HCT116 (cell line): ENCODE data around the gene HDAC10. TPM values are rescaled to one million over a fixed set of nuclear protein-coding genes. Genes with fewer than 3 reads are reported as not detected.

ENCODE experiments used
- ATAC-seq: fragments of 200-7000 bp; cut with Tn5 transposase; 2 replicates; pipeline ENCODE4 v1.9.1; 2020; ENCODE audit warnings: mild to moderate bottlenecking, moderate library complexity
- BruUV-seq: library from RNA; stranded (reverse); fragments of 400-500 nt; replicated peaks from 2 replicates; lab custom pipeline; 2021; lab: Mats Ljungman, UMichigan
- CTCF ChIA-PET: fragments of 300-600 bp; sonication (Branson Sonifier 250); formaldehyde crosslinking; loops from one replicate; lab custom pipeline; 2021; ENCODE audit warnings: antibody characterized with exemption; lab: Charles Lee
- POLR2A ChIA-PET: fragments of 300-600, 350-600 bp; sonication (Branson Sonifier 250); formaldehyde crosslinking; loops from one replicate; lab custom pipeline; 2021; ENCODE audit warnings: antibody characterized with exemption; lab: Charles Lee
- RAD21 ChIA-PET, 2 experiments: fragments of 300-600 bp; sonication (Branson Sonifier 250); formaldehyde crosslinking; loops; one replicate each; lab custom pipeline; 2023; ENCODE audit warnings: low total read pairs in 2 of 2; ENCODE audit not compliant: uncharacterized antibody in 2 of 2, unreplicated experiment in 2 of 2, low non-redundant PET in 1 of 2; lab: Charles Lee
- DNase-seq: peaks from one replicate; pipeline ENCODE4 v3.0.0-alpha.2; 2010; ENCODE audit warnings: low read depth, low spot score
- H2AFZ ChIP-seq: fragments of 200-600 bp; shearing (Covaris generic), sonication (generic); 2 replicates; pipeline ENCODE4 v1.6.1; 2017; ENCODE audit warnings: low read depth, mixed run types, mixed read lengths, antibody characterized with exemption, low read length; ENCODE audit not compliant: poor library complexity, severe bottlenecking
- H3K27ac ChIP-seq: 2 replicates; pipeline ENCODE4 v1.5.1; 2012; ENCODE audit warnings: low read depth, low read length
- H3K27me3 ChIP-seq: fragments of 200-600 bp; sonication (generic); 2 replicates; pipeline ENCODE4 v1.6.1; 2016; ENCODE audit warnings: mixed run types, low read length, mixed read lengths; ENCODE audit not compliant: insufficient read depth
- H3K36me3 ChIP-seq, 2 experiments: fragments of 200-500 bp in 1 of 2; fragments of 200-600 bp in 1 of 2; sonication (Bioruptor generic) in 1 of 2; sonication (generic) in 1 of 2; 2 replicates each; pipeline versions ENCODE4 v1.5.1 to v1.6.1; 2014 to 2016; ENCODE audit warnings: low read length in 2 of 2, inconsistent platforms in 1 of 2, mixed read lengths in 1 of 2, mixed run types in 1 of 2; ENCODE audit not compliant: insufficient read depth in 2 of 2, control insufficient read depth in 1 of 2
- H3K4me1 ChIP-seq, 2 experiments: fragments of 200-600 bp in 1 of 2; sonication (generic) in 1 of 2; 2 replicates each; pipeline versions ENCODE4 v1.5.1 to v1.6.1; 2012 to 2017; ENCODE audit warnings: low read length in 2 of 2, inconsistent platforms in 1 of 2, mild to moderate bottlenecking in 1 of 2, mixed read lengths in 1 of 2, mixed run types in 1 of 2, moderate library complexity in 1 of 2; ENCODE audit not compliant: insufficient read depth in 2 of 2, control insufficient read depth in 1 of 2
- H3K4me2 ChIP-seq: fragments of 200-600 bp; sonication (generic); 2 replicates; pipeline ENCODE4 v1.6.1; 2017; ENCODE audit warnings: mixed run types, low read length, mixed read lengths
- H3K4me3 ChIP-seq, 2 experiments: fragments of 200-600 bp in 1 of 2; sonication (generic) in 1 of 2; replicated peaks in 1 of 2; 2 replicates each; pipeline ENCODE4 v1.5.1; 2011 to 2016; ENCODE audit warnings: low read length in 2 of 2, control low read depth in 1 of 2, low read depth in 1 of 2, mild to moderate bottlenecking in 1 of 2, mixed read lengths in 1 of 2, mixed run types in 1 of 2
- H3K79me2 ChIP-seq: fragments of 200-600 bp; sonication (generic); 2 replicates; pipeline ENCODE4 v1.6.1; 2017; ENCODE audit warnings: mild to moderate bottlenecking, mixed run types, low read length, moderate library complexity, mixed read lengths; ENCODE audit not compliant: insufficient read depth
- H3K9ac ChIP-seq: fragments of 200-600 bp; sonication (generic); 2 replicates; pipeline ENCODE4 v1.6.1; 2016; ENCODE audit warnings: low read length, mixed read lengths
- H3K9me2 ChIP-seq: fragments of 200-600 bp; sonication (generic), shearing (Covaris generic); 2 replicates; pipeline ENCODE4 v1.6.1; 2017; ENCODE audit warnings: mixed run types, mild to moderate bottlenecking, moderate library complexity; ENCODE audit not compliant: insufficient read depth
- H3K9me3 ChIP-seq, 2 experiments: fragments of 200-500 bp in 1 of 2; fragments of 200-600 bp in 1 of 2; sonication (Bioruptor generic) in 1 of 2; sonication (generic) in 1 of 2; 2 replicates each; pipeline ENCODE4 v1.6.1; 2014 to 2017; ENCODE audit warnings: low read length in 2 of 2, mixed read lengths in 2 of 2, inconsistent platforms in 1 of 2, low read depth in 1 of 2, mild to moderate bottlenecking in 1 of 2, mixed run types in 1 of 2, moderate library complexity in 1 of 2; ENCODE audit not compliant: control insufficient read depth in 1 of 2, insufficient read depth in 1 of 2
- H4K20me1 ChIP-seq: fragments of 200-600 bp; sonication (generic), shearing (Covaris generic); 2 replicates; pipeline ENCODE4 v1.6.1; 2017; ENCODE audit warnings: mixed run types, mild to moderate bottlenecking, moderate library complexity; ENCODE audit not compliant: insufficient read depth
- ELF1 ChIP-seq: IDR thresholded peaks from 2 replicates; pipeline ENCODE4 v1.6.1; 2012; ENCODE audit warnings: low read depth, borderline replicate concordance
- RAD21 ChIP-seq: IDR thresholded peaks from 2 replicates; pipeline ENCODE4 v1.6.1; 2012; ENCODE audit warnings: low read depth, mild to moderate bottlenecking
- SP1 ChIP-seq: IDR thresholded peaks from 2 replicates; pipeline ENCODE4 v1.6.1; 2012; ENCODE audit warnings: low read depth
- YY1 ChIP-seq: IDR thresholded peaks from 2 replicates; pipeline ENCODE4 v1.6.1; 2011; ENCODE audit warnings: low read length, low read depth, moderate library complexity, mild to moderate bottlenecking; ENCODE audit not compliant: insufficient replicate concordance; ENCODE audit errors: extremely low read depth
- intact Hi-C: fragments of 100-400 bp; cut with micrococcal nuclease; formaldehyde crosslinking; loops from 2 replicates; pipeline ENCODE4 v1.10.0; 2022
- total RNA-seq: library from RNA; stranded (reverse); gene quantifications from one replicate; pipeline ENCODE4 v1.2.1, GENCODE V29; 2021; ENCODE audit not compliant: unreplicated experiment
- TF ChIP-seq, protein P1 (sequence below), 3 experiments: fragments of 200-600 bp in 1 of 3; sonication (generic) in 1 of 3; IDR thresholded peaks in 2 of 3; conservative IDR thresholded peaks in 1 of 3; 2 replicates each; pipeline ENCODE4 v1.5.1; 2012 to 2017; ENCODE audit warnings: low read depth in 2 of 3, low read length in 2 of 3, antibody characterized with exemption in 1 of 3, borderline replicate concordance in 1 of 3, control low read depth in 1 of 3, mild to moderate bottlenecking in 1 of 3, mixed read lengths in 1 of 3, mixed run types in 1 of 3, moderate library complexity in 1 of 3; ENCODE audit not compliant: insufficient read depth in 1 of 3
- TF ChIP-seq, protein P2 (sequence below): IDR thresholded peaks from 2 replicates; pipeline ENCODE4 v1.6.1; 2012; ENCODE audit warnings: low read depth

HDAC10 gene
- total RNA-seq, 1 experiment from 2014 or later, result 67.5 TPM

DNA sequence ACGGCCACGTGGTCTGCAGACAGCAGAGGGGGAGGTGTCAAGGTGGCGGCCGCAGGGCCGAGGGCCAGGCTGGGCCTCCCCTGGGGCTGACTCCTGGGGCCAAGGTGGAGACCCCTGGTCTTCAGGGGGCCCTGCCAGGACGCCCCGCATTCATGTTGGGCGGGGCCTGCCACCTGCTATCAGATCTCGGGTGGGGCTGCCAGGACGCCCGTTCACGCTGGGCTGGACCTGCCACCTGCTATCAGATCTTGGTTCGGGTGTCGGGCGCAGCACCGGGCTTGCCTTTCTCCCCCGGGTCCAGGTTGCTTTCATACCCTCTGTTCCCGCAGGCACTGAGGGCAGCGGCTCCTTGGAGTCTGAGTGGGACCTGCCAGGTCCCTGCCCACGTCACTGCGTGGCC is 35.2 kb upstream of the HDAC10 start:
- peaks cover 54% of the 10 kb centered on the region for H3K79me2 ChIP-seq
- H3K4me2 ChIP-seq, result no peak overlapping the region
- ChIA-PET POLR2A (no interaction called here), RAD21 (no interaction called here), CTCF (no interaction called here)
- no TSS peak for BruUV-seq
- H3K9me3 ChIP-seq, result no peaks in the 10 kb centered on the region
- H3K4me1 ChIP-seq, result peaks cover 20 to 25% of the 10 kb centered on the region in 2 experiments
- no peak overlapping the region; the same call in 1 of the 2 replicates for H3K27ac ChIP-seq
- TF ChIP-seq YY1 (no peak), ELF1 (no peak), SP1 (no peak), RAD21 (no peak)
- TF ChIP-seq, protein P1, sequence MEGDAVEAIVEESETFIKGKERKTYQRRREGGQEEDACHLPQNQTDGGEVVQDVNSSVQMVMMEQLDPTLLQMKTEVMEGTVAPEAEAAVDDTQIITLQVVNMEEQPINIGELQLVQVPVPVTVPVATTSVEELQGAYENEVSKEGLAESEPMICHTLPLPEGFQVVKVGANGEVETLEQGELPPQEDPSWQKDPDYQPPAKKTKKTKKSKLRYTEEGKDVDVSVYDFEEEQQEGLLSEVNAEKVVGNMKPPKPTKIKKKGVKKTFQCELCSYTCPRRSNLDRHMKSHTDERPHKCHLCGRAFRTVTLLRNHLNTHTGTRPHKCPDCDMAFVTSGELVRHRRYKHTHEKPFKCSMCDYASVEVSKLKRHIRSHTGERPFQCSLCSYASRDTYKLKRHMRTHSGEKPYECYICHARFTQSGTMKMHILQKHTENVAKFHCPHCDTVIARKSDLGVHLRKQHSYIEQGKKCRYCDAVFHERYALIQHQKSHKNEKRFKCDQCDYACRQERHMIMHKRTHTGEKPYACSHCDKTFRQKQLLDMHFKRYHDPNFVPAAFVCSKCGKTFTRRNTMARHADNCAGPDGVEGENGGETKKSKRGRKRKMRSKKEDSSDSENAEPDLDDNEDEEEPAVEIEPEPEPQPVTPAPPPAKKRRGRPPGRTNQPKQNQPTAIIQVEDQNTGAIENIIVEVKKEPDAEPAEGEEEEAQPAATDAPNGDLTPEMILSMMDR (IDR thresholded peaks at IDR 0.05 in 2 of 3, conservative IDR thresholded peaks at IDR 0.05 in 1 of 3; ENCODE audit: borderline replicate concordance in 1 of 3, insufficient read depth in 1 of 3, low read depth in 2 of 3, low read length in 2 of 3), result no peak
- TF ChIP-seq, protein P2, sequence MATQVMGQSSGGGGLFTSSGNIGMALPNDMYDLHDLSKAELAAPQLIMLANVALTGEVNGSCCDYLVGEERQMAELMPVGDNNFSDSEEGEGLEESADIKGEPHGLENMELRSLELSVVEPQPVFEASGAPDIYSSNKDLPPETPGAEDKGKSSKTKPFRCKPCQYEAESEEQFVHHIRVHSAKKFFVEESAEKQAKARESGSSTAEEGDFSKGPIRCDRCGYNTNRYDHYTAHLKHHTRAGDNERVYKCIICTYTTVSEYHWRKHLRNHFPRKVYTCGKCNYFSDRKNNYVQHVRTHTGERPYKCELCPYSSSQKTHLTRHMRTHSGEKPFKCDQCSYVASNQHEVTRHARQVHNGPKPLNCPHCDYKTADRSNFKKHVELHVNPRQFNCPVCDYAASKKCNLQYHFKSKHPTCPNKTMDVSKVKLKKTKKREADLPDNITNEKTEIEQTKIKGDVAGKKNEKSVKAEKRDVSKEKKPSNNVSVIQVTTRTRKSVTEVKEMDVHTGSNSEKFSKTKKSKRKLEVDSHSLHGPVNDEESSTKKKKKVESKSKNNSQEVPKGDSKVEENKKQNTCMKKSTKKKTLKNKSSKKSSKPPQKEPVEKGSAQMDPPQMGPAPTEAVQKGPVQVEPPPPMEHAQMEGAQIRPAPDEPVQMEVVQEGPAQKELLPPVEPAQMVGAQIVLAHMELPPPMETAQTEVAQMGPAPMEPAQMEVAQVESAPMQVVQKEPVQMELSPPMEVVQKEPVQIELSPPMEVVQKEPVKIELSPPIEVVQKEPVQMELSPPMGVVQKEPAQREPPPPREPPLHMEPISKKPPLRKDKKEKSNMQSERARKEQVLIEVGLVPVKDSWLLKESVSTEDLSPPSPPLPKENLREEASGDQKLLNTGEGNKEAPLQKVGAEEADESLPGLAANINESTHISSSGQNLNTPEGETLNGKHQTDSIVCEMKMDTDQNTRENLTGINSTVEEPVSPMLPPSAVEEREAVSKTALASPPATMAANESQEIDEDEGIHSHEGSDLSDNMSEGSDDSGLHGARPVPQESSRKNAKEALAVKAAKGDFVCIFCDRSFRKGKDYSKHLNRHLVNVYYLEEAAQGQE, result no peak
- H4K20me1 ChIP-seq, result no peaks in the 10 kb centered on the region
- H3K9ac ChIP-seq, result no peak overlapping the region
- intact Hi-C loops, result no loop called here
- no peak overlapping the region for H2AFZ ChIP-seq
- ATAC-seq (no peak), DNase-seq (no peak)
- H3K4me3 ChIP-seq, result no peak overlapping the region
- H3K36me3 ChIP-seq, result peaks cover 24 to 61% of the 10 kb centered on the region in 2 experiments
- H3K27me3 ChIP-seq, result no peaks in the 10 kb centered on the region
- no peaks in the 10 kb centered on the region for H3K9me2 ChIP-seq
